Stimulated activated naive CD8-positive, alpha-beta T cell treated with anti-CD3 and anti-CD28 coated beads, Interleukin-15, amount 100 ng/mL, for 72 hours (primary cell): ENCODE results near the gene PAEP.

Experiments
- ATAC-seq: fragments of 150-1000 bp; cut with Tn5 transposase; 2 replicates; pipeline ENCODE4 v1.10.0; 2021; ENCODE audit warnings: mild to moderate bottlenecking, moderate library complexity
- DNase-seq, 2 donors: peaks; one replicate each; pipeline ENCODE4 v3.0.0; 2021 to 2022
- H3K27ac Mint-ChIP-seq, 2 donors: one replicate each; pipeline ENCODE4 v1.8.0; 2022; ENCODE audit warnings: mild to moderate bottlenecking in 2 of 2, mixed read lengths in 2 of 2, moderate library complexity in 2 of 2
- H3K27me3 Mint-ChIP-seq: one replicate; pipeline ENCODE4 v1.8.0; 2022; ENCODE audit warnings: mixed read lengths
- H3K4me1 Mint-ChIP-seq: one replicate; pipeline ENCODE4 v1.8.0; 2022; ENCODE audit warnings: mild to moderate bottlenecking, mixed read lengths
- H3K4me3 Mint-ChIP-seq, 2 donors: one replicate each; pipeline ENCODE4 v1.8.0; 2022; ENCODE audit warnings: mild to moderate bottlenecking in 2 of 2, mixed read lengths in 2 of 2, moderate library complexity in 1 of 2
- H3K9me3 Mint-ChIP-seq, 2 donors: one replicate each; pipeline ENCODE4 v1.8.0; 2022; ENCODE audit warnings: mixed read lengths in 2 of 2

Gene PAEP

GRCh38 chr9:135607401-135608293, 46.1 kb downstream of the PAEP start:
- Mint-ChIP-seq H3K4me1 (no peaks in the 10 kb centered on the region), H3K27me3 (peaks cover 8% of the 10 kb centered on the region), H3K27ac (no peak overlapping the region), H3K4me3 (no peak overlapping the region), H3K9me3 (no peaks in the 10 kb centered on the region)
- no peak for ATAC-seq
- no peak for DNase-seq

- Mint-ChIP-seq H3K27me3 (peaks cover 5% of the 10 kb centered on the region), H3K4me3 (no peak overlapping the region), H3K4me1 (no peaks in the 10 kb centered on the region), H3K27ac (no peak overlapping the region), H3K9me3 (no peaks in the 10 kb centered on the region)
- ATAC-seq (no peak), DNase-seq (no peak)
Observed at GRCh38 chr9:135608294-135608998, 46.9 kb downstream of the PAEP start.

GRCh38 chr9:135608999-135609317, 47.4 kb downstream of the PAEP start:
- DNase-seq (no peak), ATAC-seq (no peak)
- Mint-ChIP-seq H3K9me3 (no peaks in the 10 kb centered on the region), H3K27ac (no peak overlapping the region), H3K4me1 (no peaks in the 10 kb centered on the region), H3K4me3 (no peak overlapping the region), H3K27me3 (peaks cover under 1% of the 10 kb centered on the region)

- Mint-ChIP-seq H3K4me1 (no peaks in the 10 kb centered on the region), H3K27me3 (no peaks in the 10 kb centered on the region), H3K4me3 (no peak overlapping the region), H3K27ac (peak overlapping the region in 1 of 2 donors; percentile 28), H3K9me3 (no peaks in the 10 kb centered on the region)
- no peak for ATAC-seq
- DNase-seq = no peak
Observed at GRCh38 chr9:135609366-135609955, 47.9 kb downstream of the PAEP start.

GRCh38 chr9:135610290-135611141, 49.0 kb downstream of the PAEP start:
- Mint-ChIP-seq H3K4me3 (no peak overlapping the region), H3K4me1 (no peaks in the 10 kb centered on the region), H3K9me3 (no peaks in the 10 kb centered on the region), H3K27me3 (peaks cover under 1% of the 10 kb centered on the region), H3K27ac (no peak overlapping the region)
- DNase-seq (no peak), ATAC-seq (no peak)

- DNase-seq = no peak
- Mint-ChIP-seq H3K4me1 (no peaks in the 10 kb centered on the region), H3K9me3 (no peaks in the 10 kb centered on the region), H3K27ac (no peak overlapping the region), H3K4me3 (no peak overlapping the region), H3K27me3 (peaks cover 5% of the 10 kb centered on the region)
- ATAC-seq = no peak
Observed at GRCh38 chr9:135611142-135611874, 49.8 kb downstream of the PAEP start.

- H3K9me3 Mint-ChIP-seq = no peaks in the 10 kb centered on the region
- H3K4me1 Mint-ChIP-seq = no peaks in the 10 kb centered on the region
- H3K27me3 Mint-ChIP-seq = peaks cover 5% of the 10 kb centered on the region
- DNase-seq (no peak), ATAC-seq (no peak)
- no peak overlapping the region for H3K4me3 Mint-ChIP-seq
- H3K27ac Mint-ChIP-seq = no peak overlapping the region
Observed at GRCh38 chr9:135611875-135612209, 50.3 kb downstream of the PAEP start.

GRCh38 chr9:135612437-135612836, 50.9 kb downstream of the PAEP start:
- H3K27me3 Mint-ChIP-seq = peaks cover 5% of the 10 kb centered on the region
- no peak overlapping the region for H3K27ac Mint-ChIP-seq
- no peaks in the 10 kb centered on the region for H3K9me3 Mint-ChIP-seq
- no peak for DNase-seq
- no peak for ATAC-seq
- H3K4me3 Mint-ChIP-seq = no peak overlapping the region
- H3K4me1 Mint-ChIP-seq = no peaks in the 10 kb centered on the region

GRCh38 chr9:135612981-135613910, 51.7 kb downstream of the PAEP start:
- H3K27me3 Mint-ChIP-seq = peaks cover 10% of the 10 kb centered on the region
- ATAC-seq = no peak
- no peak overlapping the region for H3K4me3 Mint-ChIP-seq
- no peak for DNase-seq
- no peaks in the 10 kb centered on the region for H3K9me3 Mint-ChIP-seq
- no peak overlapping the region for H3K27ac Mint-ChIP-seq
- H3K4me1 Mint-ChIP-seq = no peaks in the 10 kb centered on the region

GRCh38 chr9:135613946-135614805, 52.6 kb downstream of the PAEP start:
- DNase-seq (no peak), ATAC-seq (no peak)
- no peak overlapping the region for H3K4me3 Mint-ChIP-seq
- no peaks in the 10 kb centered on the region for H3K9me3 Mint-ChIP-seq
- no peaks in the 10 kb centered on the region for H3K4me1 Mint-ChIP-seq
- H3K27ac Mint-ChIP-seq = no peak overlapping the region
- peaks cover 19% of the 10 kb centered on the region for H3K27me3 Mint-ChIP-seq

- Mint-ChIP-seq H3K4me3 (no peak overlapping the region), H3K9me3 (no peaks in the 10 kb centered on the region), H3K27ac (no peak overlapping the region), H3K27me3 (peaks cover 21% of the 10 kb centered on the region), H3K4me1 (no peaks in the 10 kb centered on the region)
- ATAC-seq (no peak), DNase-seq (no peak)
Observed at GRCh38 chr9:135614821-135615665, 53.5 kb downstream of the PAEP start.

- Mint-ChIP-seq H3K27me3 (peaks cover 21% of the 10 kb centered on the region), H3K4me3 (no peak overlapping the region)
- ATAC-seq = no peak
Observed at GRCh38 chr9:135615666-135616618, 54.4 kb downstream of the PAEP start.

More at GRCh38 chr9:135615666-135616618, 54.4 kb downstream of the PAEP start:
- DNase-seq = no peak
- Mint-ChIP-seq H3K27ac (no peak overlapping the region), H3K4me1 (no peaks in the 10 kb centered on the region), H3K9me3 (no peaks in the 10 kb centered on the region)
